Muscle of back (tissue), 11 donors: Measurements from ENCODE around the gene HOXB2. TPM values are rescaled to one million over a fixed set of nuclear protein-coding genes. Genes with fewer than 3 reads are reported as not detected.
A peak's percentile ranks its signal among the peaks of the same experiment; 100 is the strongest.

Source experiments
- DNase-seq, 3 donors: peaks; one replicate each; pipeline versions ENCODE4 v3.0.0 to v3.0.0-alpha.2; 2013
- polyA plus RNA-seq, 10 donors: library from polyadenylated mRNA; unstranded; fragments of 120-200 nt; gene quantifications; one replicate each; pipeline ENCODE4 v1.2.1, GENCODE V29; 2013; ENCODE audit not compliant: insufficient read length in 10 of 10

Gene HOXB2
- polyA plus RNA-seq, 10 donors: 11.4 to 25.5 (median 15.0) TPM

GRCh38 chr17:48567209-48567608, 22.3 kb upstream of the HOXB2 start:
- DNase-seq: no peak

- DNase-seq: no peak
Observed at GRCh38 chr17:48566717-48567116, 21.8 kb upstream of the HOXB2 start.

- DNase-seq: no peak
Observed at GRCh38 chr17:48565925-48566710, 21.2 kb upstream of the HOXB2 start.

- no peak for DNase-seq
Observed at GRCh38 chr17:48565022-48565554, 20.2 kb upstream of the HOXB2 start.

GRCh38 chr17:48564188-48565021, 19.5 kb upstream of the HOXB2 start:
- DNase-seq: peak in 1 of 3 donors; percentile 73

- DNase-seq: no peak
Observed at GRCh38 chr17:48563867-48564187, 18.9 kb upstream of the HOXB2 start.

- DNase-seq: peak in 1 of 3 donors; percentile 32
Observed at GRCh38 chr17:48563385-48563838, 18.5 kb upstream of the HOXB2 start.

GRCh38 chr17:48562934-48563333, 18.0 kb upstream of the HOXB2 start:
- no peak for DNase-seq

- DNase-seq: no peak
Observed at GRCh38 chr17:48561884-48562810, 17.2 kb upstream of the HOXB2 start.

GRCh38 chr17:48559840-48560817, 15.2 kb upstream of the HOXB2 start:
- DNase-seq: no peak

GRCh38 chr17:48559122-48559839, 14.4 kb upstream of the HOXB2 start:
- no peak for DNase-seq

GRCh38 chr17:48558831-48559121, 13.9 kb upstream of the HOXB2 start:
- no peak for DNase-seq

GRCh38 chr17:48558057-48558830, 13.3 kb upstream of the HOXB2 start:
- DNase-seq: peak in 1 of 3 donors; percentile 2

- DNase-seq: peak in 2 of 3 donors; percentile 22 to 48
Observed at GRCh38 chr17:48556576-48557401, 11.9 kb upstream of the HOXB2 start.

GRCh38 chr17:48556229-48556575, 11.3 kb upstream of the HOXB2 start:
- no peak for DNase-seq

- DNase-seq: peak in 2 of 3 donors; percentile 89 to 94
Observed at GRCh38 chr17:48555258-48556228, 10.6 kb upstream of the HOXB2 start.
